Liver (tissue), 3 donors: ENCODE results near the gene PZP.

Experiments
- CTCF ChIP-seq: fragments of 150-350 bp; IDR thresholded peaks from 2 replicates; pipeline ENCODE4 v1.5.1; 2017; ENCODE audit warnings: improper control_type of control experiment, low read depth, low read length; ENCODE audit not compliant: missing input control
- FOXA1 ChIP-seq: IDR thresholded peaks from 2 replicates; pipeline ENCODE4 v1.6.1; 2016; ENCODE audit warnings: antibody characterized with exemption
- FOXA2 ChIP-seq: IDR thresholded peaks from 2 replicates; pipeline ENCODE4 v1.6.1; 2016; ENCODE audit warnings: antibody characterized with exemption
- GABPA ChIP-seq, 2 donors: IDR thresholded peaks in 1 of 2; conservative IDR thresholded peaks in 1 of 2; 2 replicates each; pipeline ENCODE4 v1.6.1; 2016; ENCODE audit warnings: antibody characterized with exemption in 2 of 2, mild to moderate bottlenecking in 1 of 2, moderate library complexity in 1 of 2
- JUND ChIP-seq, 2 donors: IDR thresholded peaks; 2 replicates each; pipeline ENCODE4 v1.6.1; 2016; ENCODE audit warnings: antibody characterized with exemption in 2 of 2
- NR2F2 ChIP-seq: IDR thresholded peaks from 2 replicates; pipeline ENCODE4 v1.6.1; 2016; ENCODE audit warnings: antibody characterized with exemption
- RAD21 ChIP-seq, 2 donors: IDR thresholded peaks; 2 replicates each; pipeline ENCODE4 v1.6.1; 2016; ENCODE audit warnings: antibody characterized with exemption in 2 of 2, mild to moderate bottlenecking in 2 of 2
- SP1 ChIP-seq: IDR thresholded peaks from 2 replicates; pipeline ENCODE4 v1.6.1; 2018; ENCODE audit warnings: antibody characterized with exemption, mild to moderate bottlenecking
- TAF1 ChIP-seq: conservative IDR thresholded peaks from 2 replicates; pipeline ENCODE4 v1.6.1; 2016; ENCODE audit warnings: antibody characterized with exemption, mild to moderate bottlenecking
- YY1 ChIP-seq: IDR thresholded peaks from 2 replicates; pipeline ENCODE4 v1.6.1; 2016; ENCODE audit warnings: antibody characterized with exemption, mild to moderate bottlenecking
- TF ChIP-seq, protein P1 (sequence below): IDR thresholded peaks from 2 replicates; pipeline ENCODE4 v1.6.1; 2016; ENCODE audit warnings: antibody characterized with exemption
- TF ChIP-seq, protein P2 (sequence below): IDR thresholded peaks from 2 replicates; pipeline ENCODE4 v1.6.1; 2016; ENCODE audit warnings: antibody characterized with exemption, mild to moderate bottlenecking
- TF ChIP-seq, protein P3 (sequence below): IDR thresholded peaks from 2 replicates; pipeline ENCODE4 v1.6.1; 2016; ENCODE audit warnings: antibody characterized with exemption
- donor health status: healthy.
- donor health status: healthy.

DNA sequence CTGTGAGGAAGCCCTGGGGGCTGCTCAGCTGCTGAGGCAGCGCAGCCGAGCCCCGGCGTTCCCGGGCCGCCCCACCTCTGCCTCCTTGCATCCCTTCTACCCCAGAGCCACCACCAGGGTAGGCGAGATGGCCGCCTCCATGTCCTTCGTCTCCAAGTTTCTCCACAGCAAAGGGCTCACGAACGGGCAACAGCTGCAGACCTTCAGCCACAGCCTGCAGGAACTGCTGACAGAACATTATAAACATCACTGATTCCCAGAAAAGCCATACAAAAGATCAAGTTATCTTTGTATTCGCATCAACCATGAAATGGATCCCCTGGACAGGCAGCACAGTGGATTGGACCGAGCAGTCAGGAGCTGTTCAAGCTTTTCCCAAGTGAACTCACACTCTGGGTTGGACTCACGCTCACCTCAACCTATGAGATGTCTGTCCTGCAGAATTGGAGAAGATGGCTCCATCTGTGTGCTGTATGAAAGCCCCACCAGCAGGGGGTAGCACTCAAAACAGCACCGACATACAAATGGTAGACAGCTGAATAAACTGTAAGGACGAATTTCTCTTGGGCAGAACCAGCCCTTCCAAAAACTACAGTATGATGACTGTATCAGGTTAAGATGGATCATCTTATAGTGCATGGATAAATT, 73.1 kb downstream of the PZP start:
- TF ChIP-seq CTCF (peak; percentile 55), FOXA2 (no peak), GABPA (IDR thresholded peaks at IDR 0.05 in 1 of 2, conservative IDR thresholded peaks at IDR 0.05 in 1 of 2) (no peak), FOXA1 (no peak), JUND (IDR thresholded peaks at IDR 0.05) (no peak), RAD21 (IDR thresholded peaks at IDR 0.05) (peak; percentile 70 to 81), TAF1 (no peak), YY1 (peak; percentile 48), NR2F2 (no peak), SP1 (no peak)
- TF ChIP-seq, protein P1, sequence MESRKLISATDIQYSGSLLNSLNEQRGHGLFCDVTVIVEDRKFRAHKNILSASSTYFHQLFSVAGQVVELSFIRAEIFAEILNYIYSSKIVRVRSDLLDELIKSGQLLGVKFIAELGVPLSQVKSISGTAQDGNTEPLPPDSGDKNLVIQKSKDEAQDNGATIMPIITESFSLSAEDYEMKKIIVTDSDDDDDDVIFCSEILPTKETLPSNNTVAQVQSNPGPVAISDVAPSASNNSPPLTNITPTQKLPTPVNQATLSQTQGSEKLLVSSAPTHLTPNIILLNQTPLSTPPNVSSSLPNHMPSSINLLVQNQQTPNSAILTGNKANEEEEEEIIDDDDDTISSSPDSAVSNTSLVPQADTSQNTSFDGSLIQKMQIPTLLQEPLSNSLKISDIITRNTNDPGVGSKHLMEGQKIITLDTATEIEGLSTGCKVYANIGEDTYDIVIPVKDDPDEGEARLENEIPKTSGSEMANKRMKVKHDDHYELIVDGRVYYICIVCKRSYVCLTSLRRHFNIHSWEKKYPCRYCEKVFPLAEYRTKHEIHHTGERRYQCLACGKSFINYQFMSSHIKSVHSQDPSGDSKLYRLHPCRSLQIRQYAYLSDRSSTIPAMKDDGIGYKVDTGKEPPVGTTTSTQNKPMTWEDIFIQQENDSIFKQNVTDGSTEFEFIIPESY: no peak
- TF ChIP-seq, protein P2, sequence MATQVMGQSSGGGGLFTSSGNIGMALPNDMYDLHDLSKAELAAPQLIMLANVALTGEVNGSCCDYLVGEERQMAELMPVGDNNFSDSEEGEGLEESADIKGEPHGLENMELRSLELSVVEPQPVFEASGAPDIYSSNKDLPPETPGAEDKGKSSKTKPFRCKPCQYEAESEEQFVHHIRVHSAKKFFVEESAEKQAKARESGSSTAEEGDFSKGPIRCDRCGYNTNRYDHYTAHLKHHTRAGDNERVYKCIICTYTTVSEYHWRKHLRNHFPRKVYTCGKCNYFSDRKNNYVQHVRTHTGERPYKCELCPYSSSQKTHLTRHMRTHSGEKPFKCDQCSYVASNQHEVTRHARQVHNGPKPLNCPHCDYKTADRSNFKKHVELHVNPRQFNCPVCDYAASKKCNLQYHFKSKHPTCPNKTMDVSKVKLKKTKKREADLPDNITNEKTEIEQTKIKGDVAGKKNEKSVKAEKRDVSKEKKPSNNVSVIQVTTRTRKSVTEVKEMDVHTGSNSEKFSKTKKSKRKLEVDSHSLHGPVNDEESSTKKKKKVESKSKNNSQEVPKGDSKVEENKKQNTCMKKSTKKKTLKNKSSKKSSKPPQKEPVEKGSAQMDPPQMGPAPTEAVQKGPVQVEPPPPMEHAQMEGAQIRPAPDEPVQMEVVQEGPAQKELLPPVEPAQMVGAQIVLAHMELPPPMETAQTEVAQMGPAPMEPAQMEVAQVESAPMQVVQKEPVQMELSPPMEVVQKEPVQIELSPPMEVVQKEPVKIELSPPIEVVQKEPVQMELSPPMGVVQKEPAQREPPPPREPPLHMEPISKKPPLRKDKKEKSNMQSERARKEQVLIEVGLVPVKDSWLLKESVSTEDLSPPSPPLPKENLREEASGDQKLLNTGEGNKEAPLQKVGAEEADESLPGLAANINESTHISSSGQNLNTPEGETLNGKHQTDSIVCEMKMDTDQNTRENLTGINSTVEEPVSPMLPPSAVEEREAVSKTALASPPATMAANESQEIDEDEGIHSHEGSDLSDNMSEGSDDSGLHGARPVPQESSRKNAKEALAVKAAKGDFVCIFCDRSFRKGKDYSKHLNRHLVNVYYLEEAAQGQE: no peak
- TF ChIP-seq, protein P3, sequence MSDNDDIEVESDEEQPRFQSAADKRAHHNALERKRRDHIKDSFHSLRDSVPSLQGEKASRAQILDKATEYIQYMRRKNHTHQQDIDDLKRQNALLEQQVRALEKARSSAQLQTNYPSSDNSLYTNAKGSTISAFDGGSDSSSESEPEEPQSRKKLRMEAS: no peak
